CD4-positive, alpha-beta memory T cell (primary cell): ENCODE results near the gene MOCS1. TPM values are rescaled to one million over a fixed set of nuclear protein-coding genes. Genes with fewer than 3 reads are reported as not detected.

Source experiments
- CTCF ChIA-PET: fragments of 350-600 bp; sonication (Branson Sonifier 250); formaldehyde crosslinking; loops from one replicate; lab custom pipeline; 2021; ENCODE audit warnings: inconsistent platforms; ENCODE audit not compliant: partially characterized antibody; lab: Charles Lee
- POLR2A ChIA-PET: fragments of 350-600 bp; sonication (Branson Sonifier 250); formaldehyde crosslinking; loops from one replicate; lab custom pipeline; 2021; ENCODE audit not compliant: partially characterized antibody; lab: Charles Lee
- DNase-seq, 5 donors: peaks; one replicate each; pipeline versions ENCODE4 v3.0.0 to v3.0.0-alpha.2; 2020 to 2022; ENCODE audit warnings: mixed read lengths in 1 of 5
- H3K27ac ChIP-seq: one replicate; pipeline ENCODE4 v1.7.0; 2013; ENCODE audit warnings: low read depth, low read length
- H3K27me3 ChIP-seq: 2 replicates; pipeline ENCODE4 v1.7.0; 2013; ENCODE audit warnings: mild to moderate bottlenecking, low read length, moderate library complexity; ENCODE audit not compliant: insufficient read depth
- H3K36me3 ChIP-seq: 2 replicates; pipeline ENCODE4 v1.7.0; 2013; ENCODE audit warnings: mild to moderate bottlenecking, low read length, moderate library complexity; ENCODE audit not compliant: insufficient read depth
- H3K4me1 ChIP-seq: 2 replicates; pipeline ENCODE4 v1.7.0; 2013; ENCODE audit warnings: mild to moderate bottlenecking, low read length, moderate library complexity; ENCODE audit not compliant: insufficient read depth
- H3K4me3 ChIP-seq, 2 donors: one replicate each; pipeline ENCODE4 v1.7.0; 2013; ENCODE audit warnings: low read length in 2 of 2, mild to moderate bottlenecking in 1 of 2
- H3K9me3 ChIP-seq, 2 donors: one replicate each; pipeline ENCODE4 v1.7.0; 2013; ENCODE audit warnings: low read length in 2 of 2, control low read depth in 1 of 2; ENCODE audit not compliant: control insufficient read depth in 1 of 2
- H3K27ac Mint-ChIP-seq, 7 donors: one replicate each; pipeline ENCODE4 v1.8.0; 2020 to 2021; ENCODE audit warnings: mixed read lengths in 7 of 7, mild to moderate bottlenecking in 6 of 7, inconsistent platforms in 3 of 7, moderate library complexity in 3 of 7
- H3K27me3 Mint-ChIP-seq, 2 donors: one replicate each; pipeline ENCODE4 v1.8.0; 2020 to 2021; ENCODE audit warnings: mixed read lengths in 2 of 2
- H3K36me3 Mint-ChIP-seq, 2 donors: one replicate each; pipeline ENCODE4 v1.8.0; 2020 to 2021; ENCODE audit warnings: mixed read lengths in 2 of 2, inconsistent platforms in 1 of 2, mild to moderate bottlenecking in 1 of 2
- H3K4me1 Mint-ChIP-seq, 4 donors: one replicate each; pipeline ENCODE4 v1.8.0; 2020 to 2021; ENCODE audit warnings: mixed read lengths in 4 of 4, mild to moderate bottlenecking in 1 of 4
- H3K4me3 Mint-ChIP-seq, 8 donors: one replicate each; pipeline ENCODE4 v1.8.0; 2020 to 2021; ENCODE audit warnings: mixed read lengths in 8 of 8, mild to moderate bottlenecking in 7 of 8, moderate library complexity in 6 of 8, inconsistent platforms in 3 of 8
- H3K9me3 Mint-ChIP-seq, 8 donors: one replicate each; pipeline ENCODE4 v1.8.0; 2020 to 2021; ENCODE audit warnings: mixed read lengths in 8 of 8, mild to moderate bottlenecking in 5 of 8, inconsistent platforms in 3 of 8, moderate library complexity in 1 of 8
- intact Hi-C: fragments of 100-400 bp; cut with micrococcal nuclease; formaldehyde crosslinking; loops from one replicate; pipeline ENCODE4 v1.15.1; 2023
- polyA plus RNA-seq, 2 donors: library from polyadenylated mRNA; unstranded; fragments of 300-500 nt; fragmentation: Illumina TruSeq; gene quantifications; one replicate each; pipeline ENCODE4 v1.2.3, GENCODE V29; 2021
- total RNA-seq, 2 experiments: library from RNA; stranded (reverse); gene quantifications; one replicate each; pipeline ENCODE4 v1.2.3, GENCODE V29; 2021

MOCS1 gene
- total and polyA plus RNA-seq, 4 experiments from 2014 or later = 0.11 to 0.80 (median 0.36) TPM

- Mint-ChIP-seq H3K27me3 (peaks cover 11 to 16% of the 10 kb centered on the region in 2 donors), H3K9me3 (peaks cover 0 to 2% (median 0%) of the 10 kb centered on the region in 8 donors), H3K36me3 (no peaks in the 10 kb centered on the region), H3K4me3 (no peak overlapping the region), H3K4me1 (no peaks in the 10 kb centered on the region), H3K27ac (no peak overlapping the region)
- no peak for DNase-seq
- Histone ChIP-seq H3K4me3 (no peak overlapping the region), H3K9me3 (no peaks in the 10 kb centered on the region), H3K27me3 (no peaks in the 10 kb centered on the region), H3K27ac (no peak overlapping the region), H3K36me3 (no peaks in the 10 kb centered on the region), H3K4me1 (no peaks in the 10 kb centered on the region)
- ChIA-PET CTCF (no interaction called here), POLR2A (no interaction called here)
- intact Hi-C loops = no loop called here
Observed at GRCh38 chr6:39859025-39859424, 75.2 kb downstream of the MOCS1 start.

- no peaks in the 10 kb centered on the region for H3K9me3 Mint-ChIP-seq
- Histone ChIP-seq H3K9me3 (no peaks in the 10 kb centered on the region), H3K4me3 (no peak overlapping the region), H3K27ac (no peak overlapping the region), H3K4me1 (no peaks in the 10 kb centered on the region), H3K27me3 (no peaks in the 10 kb centered on the region), H3K36me3 (no peaks in the 10 kb centered on the region)
- H3K27me3 Mint-ChIP-seq = peaks cover 5 to 10% of the 10 kb centered on the region in 2 donors
- ChIA-PET CTCF (interaction anchor here (1.1 kb wide), 1 partner anchor 11 kb away, joined by 7 read pairs; no protein-coding TSS in a partner anchor), POLR2A (no interaction called here)
- no peak overlapping the region for H3K4me3 Mint-ChIP-seq
- no peaks in the 10 kb centered on the region for H3K4me1 Mint-ChIP-seq
- intact Hi-C loops = no loop called here
- no peaks in the 10 kb centered on the region for H3K36me3 Mint-ChIP-seq
- no peak for DNase-seq
- H3K27ac Mint-ChIP-seq = no peak overlapping the region
Observed at GRCh38 chr6:39855356-39855995, 78.8 kb downstream of the MOCS1 start.

Other genes starting within 250 kb of the MOCS1 start
- not detected for gene KIF6, start 209.1 kb downstream of the MOCS1 start, total RNA-seq
- gene KIF6, start 209.1 kb downstream of the MOCS1 start, polyA plus RNA-seq = not detected
- gene DAAM2, start 142.1 kb downstream of the MOCS1 start, total RNA-seq = not detected
- not detected for gene DAAM2, start 142.1 kb downstream of the MOCS1 start, polyA plus RNA-seq